HTERT RPE-1 (cell line): ENCODE measurements around the gene JAKMIP3.
"Not testable (repeated sequence)": the region's sequence is repeated elsewhere in the genome, so short reads cannot be mapped to it uniquely, and the experiment has no call there.

Experiments used
- in situ Hi-C: fragments of 300-500 bp; cut with MboI; formaldehyde crosslinking; loops from 4 replicates; pipeline ENCODE4 v1.14.3; 2020; ENCODE audit warnings: low sequenced_read_pairs

The JAKMIP3 gene

DNA sequence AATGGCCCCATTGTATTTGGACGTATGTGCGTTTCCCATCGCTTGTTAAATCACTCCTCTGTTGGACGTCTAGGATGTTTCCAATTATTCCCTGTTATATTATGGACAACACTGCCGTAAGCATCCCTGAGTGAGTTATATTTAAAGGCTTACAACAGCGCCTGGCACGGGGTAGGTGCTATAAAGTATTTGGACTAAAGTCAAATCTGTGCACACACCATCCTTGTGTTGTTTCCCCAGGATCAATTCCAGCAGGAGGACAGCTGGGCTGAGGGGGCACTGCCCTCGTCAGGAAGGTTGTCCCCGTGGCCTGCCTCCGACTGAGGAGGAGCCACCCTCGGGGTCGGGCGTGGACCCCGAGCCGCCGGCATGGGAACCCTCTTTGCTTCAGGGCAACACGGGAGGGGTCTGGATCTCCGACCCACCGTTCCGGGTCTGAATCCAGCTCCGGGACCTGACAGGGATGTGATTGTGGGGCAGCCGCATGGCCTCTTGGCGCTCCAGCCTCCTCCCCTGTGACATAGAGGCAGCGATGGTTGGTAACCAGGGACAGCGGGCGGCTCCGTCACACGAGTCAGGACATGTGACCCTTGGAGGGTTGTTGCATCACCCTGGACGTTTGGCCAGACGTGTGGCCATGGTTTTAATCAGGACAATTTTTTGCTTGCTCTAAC, 1.5 kb upstream of the JAKMIP3 start:
- in situ Hi-C loops = no loop called here

DNA sequence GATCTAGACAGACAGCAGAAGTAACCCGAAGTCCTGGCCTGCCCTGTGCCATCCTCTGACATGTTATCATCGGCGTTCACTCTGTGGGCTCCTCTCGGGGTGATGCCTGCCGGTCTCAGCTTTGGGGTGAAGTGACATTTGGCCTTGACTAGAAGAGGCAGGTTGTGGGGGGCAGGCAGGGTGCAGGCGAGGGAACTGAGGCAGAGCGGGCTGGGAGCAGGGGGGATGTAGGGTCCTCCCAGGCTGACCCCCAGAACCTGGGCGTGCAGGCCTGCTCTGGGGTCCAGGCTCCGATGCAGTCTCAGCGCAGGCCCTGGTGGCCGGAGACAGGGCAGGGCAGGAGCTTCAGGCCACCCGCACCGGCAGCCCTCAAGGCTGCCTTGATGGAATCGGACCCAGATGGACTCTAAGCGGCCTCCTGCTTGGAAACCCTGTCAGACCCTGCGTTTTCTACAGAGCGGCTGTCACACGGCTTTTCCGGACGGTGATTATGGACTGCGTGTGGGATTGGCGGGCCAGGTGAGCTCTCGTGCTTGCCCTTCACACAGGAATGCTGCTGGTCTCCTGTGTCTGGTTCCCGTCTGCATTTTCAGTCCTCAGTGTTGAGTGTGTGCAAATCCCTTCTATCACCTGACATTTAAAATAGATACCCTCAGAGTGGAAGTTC, 842 bp upstream of the JAKMIP3 start:
- in situ Hi-C loops = no loop called here

DNA sequence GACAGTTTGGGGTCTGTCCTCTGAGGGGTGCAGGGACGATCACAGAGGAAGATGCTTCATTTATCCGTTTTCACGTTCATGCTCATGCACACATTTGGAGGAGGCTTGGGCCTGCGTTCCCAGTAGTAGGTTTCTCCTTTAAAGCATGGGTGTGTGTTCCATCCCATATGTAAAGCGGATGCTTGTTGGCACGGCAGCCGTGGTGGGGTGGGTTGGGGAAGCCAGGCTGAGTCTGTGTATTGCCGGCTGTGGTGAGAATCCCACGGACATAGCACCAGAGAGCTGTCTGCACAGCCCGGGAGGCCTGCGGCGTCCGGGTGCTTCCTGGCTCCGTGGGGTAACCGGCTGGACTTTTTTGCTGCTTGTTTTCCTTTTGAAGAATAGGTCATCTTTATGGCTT, 440 bp downstream of the JAKMIP3 start:
- in situ Hi-C loops = no loop called here

DNA sequence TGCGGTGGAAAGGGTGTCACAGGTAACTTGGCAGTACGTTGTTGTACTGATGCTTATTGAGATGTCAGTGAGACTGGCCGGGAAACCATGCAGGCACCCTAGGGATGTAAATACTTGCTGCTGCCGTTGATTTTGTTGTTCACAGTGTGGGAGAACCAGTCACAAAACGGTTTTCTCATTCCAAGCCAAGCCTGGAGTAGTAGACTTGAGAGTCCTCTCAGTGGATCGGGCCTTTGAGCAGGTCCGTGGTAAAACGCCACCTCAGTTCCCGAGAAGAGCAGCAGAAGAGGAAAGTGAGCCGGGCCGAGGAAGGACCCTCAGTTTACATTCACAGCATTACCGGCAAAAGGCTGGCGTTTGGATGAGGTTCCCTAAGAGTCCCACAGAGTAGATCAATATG, 1.1 kb downstream of the JAKMIP3 start:
- in situ Hi-C loops = no loop called here

DNA sequence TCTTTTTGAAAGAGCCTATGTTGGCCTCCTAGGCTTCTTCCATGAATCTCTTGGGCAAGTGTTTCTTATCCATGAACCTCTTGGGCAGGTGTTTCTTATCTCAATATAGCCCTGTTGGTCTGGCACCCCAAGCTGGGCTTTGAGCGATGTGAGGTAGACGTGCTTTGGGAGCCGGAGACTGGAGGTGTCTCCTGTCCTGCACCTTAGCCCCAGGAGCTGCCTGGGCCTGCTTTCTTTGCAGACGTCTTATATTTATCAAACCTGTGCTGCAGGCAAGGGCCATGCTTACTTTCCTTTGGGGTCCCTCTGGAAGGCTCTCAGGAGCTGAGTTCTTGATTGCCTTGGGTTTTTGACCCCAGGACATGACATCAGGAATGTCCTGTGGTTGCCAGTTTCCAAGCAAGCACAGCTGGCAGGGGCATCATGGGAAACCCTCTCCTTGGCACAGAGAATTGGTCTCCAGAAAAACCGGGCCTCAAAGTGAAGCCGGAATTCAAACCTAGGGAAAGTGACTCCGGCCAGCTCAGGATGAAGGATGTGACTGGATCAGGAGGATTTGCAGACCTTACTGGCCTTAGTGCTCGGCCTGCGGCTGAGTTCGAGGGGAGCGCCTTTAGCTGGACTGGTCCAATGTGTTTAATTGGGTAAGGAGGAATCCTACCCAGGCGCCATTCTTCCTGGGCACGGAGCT, 2.8 kb downstream of the JAKMIP3 start:
- in situ Hi-C loops = no loop called here

DNA sequence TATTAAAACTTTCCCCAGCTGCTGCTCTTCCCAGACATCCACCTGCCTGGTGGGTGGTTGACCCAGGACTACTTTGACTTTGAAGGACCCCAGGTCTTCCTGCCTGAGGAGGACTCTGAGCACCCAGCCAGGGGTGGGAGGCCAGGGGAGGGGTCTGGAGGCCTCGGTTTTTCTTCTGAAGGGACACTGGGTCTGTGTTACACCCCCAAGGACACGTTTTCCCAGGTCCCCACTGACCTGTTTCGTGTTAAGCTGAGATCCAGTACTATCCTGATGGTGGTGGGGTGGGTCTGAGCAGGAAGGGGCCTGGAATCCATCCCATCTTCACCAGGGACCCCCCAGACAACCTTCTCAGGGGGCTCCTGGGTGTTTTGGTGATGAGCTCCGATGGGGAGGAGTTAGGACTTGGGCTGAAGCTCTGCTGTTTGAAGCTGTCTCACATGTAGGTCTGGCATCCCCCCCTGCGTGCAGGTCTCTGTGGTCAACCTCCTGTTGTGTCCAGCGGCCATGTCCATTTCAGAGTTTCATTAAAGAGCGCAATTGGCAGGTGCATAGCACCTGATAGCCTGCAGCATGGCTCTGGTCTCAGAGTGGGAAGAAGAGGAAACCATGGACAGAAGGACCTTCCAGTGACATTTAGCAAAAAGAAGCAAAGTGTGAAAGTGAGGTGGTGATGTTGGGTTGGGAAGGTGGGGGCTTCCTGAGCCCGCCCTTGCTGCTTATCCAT, 3.5 kb downstream of the JAKMIP3 start:
- in situ Hi-C loops = no loop called here

DNA sequence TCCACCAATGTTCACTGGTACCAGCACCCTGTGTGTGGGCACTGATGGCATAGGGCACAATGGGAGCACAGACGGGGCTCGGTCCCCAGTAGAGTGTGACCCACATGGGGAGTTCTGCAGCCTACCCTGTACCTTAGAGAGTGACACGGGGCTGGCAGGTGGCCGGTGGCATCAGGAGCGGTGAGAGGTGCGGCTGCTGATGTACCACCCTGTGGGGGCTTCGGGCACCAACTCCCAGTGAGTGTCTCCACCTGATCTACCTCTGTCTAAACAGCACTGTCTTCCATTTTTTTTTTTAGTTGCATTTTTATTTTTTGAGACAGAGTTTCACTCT, 4.1 kb downstream of the JAKMIP3 start:
- in situ Hi-C loops = no loop called here

DNA sequence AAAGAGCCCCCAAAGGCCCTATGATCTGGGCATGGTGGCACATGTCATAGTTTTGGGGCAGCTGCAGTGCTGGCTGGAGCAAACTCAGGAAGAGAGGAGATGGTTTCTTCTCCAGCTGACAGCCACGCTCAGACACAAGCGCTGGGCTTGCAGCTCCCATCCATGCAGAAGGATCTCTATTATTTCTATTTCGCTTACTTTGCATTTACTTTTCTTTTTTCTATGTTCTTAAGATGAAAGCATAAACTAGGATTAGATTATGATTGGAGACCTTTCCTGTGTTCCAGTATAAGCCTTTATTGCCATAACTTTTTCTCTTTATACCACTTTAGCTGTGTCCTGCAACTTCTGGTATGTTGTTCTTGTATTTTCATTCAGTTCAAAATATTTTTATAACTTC, 5.0 kb downstream of the JAKMIP3 start:
- in situ Hi-C loops = no loop called here

DNA sequence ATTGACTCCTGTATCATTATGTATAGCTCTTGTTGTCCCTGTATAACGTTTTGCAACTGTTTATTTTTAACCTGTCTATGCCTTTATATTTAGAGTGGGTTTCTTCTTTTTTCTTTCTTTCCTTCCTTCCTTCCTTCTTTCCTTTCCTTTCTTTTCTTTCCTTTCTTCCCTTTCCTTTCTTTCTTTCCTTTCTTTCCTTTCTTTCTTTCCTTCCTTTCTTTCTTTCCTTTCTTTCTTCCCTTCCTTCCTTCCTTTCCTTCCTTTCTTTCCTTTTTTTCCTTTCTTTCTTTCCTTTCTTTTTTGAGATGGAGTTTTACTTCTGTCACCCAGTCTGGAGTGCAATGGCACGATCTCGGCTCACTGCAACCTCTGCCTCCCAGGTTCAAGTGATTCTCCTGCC, 5.9 kb downstream of the JAKMIP3 start:
- in situ Hi-C loops = no loop called here

DNA sequence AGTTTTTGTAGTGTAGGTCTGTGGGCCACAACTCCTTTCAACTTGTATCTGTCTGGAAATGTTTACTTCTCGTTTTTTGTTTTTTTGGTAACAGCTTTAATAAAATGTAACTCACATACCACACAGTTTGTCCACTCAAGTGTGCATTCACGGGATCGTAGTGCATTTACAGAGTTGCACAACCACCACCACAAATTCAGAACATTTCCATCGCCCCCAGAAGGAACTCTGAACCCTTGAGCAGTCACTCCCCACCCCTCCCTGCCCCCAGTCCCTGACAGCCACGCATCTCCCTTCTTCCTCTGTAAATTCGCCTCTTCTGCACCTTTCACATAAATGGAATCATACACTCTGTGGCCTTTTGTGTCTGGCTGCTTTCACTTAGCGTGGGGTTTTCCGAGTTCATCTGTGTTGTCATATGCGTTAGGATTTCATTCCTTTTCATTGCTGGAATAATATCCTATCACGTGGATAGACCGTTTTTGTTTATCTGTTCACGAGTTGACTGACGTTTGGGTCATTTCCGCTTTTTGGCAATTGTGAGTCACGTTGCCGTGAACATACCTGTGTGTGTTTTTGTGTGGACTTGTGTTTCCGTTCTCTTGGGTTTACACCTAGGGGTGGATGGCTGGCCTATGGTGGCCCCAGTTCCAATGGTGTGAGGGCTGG, 10.3 kb downstream of the JAKMIP3 start:
- in situ Hi-C loops = no loop called here

DNA sequence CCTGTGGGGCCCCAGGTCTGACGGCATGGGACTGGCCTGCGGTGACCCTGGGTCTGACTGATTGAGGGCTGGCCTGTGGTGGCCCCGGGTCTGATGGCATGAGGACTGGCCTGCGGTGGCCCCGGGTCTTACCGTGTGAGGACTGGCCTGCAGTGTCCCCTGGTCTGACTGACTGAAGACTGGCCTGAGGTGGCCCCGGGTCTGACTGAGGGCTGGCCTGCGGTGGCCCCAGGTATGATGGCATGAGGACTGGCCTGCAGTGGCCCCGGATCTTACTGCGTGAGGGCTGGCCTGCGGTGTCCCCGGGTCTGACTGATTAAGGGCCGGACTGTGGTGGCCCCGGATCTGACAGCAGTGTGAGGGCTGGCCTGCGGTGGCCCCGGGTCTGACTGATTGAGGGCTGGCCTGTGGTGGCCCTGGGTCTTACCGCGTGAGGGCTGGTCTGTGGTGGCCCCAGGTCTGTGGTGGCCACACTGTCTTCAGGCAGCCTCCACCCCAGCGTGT, 10.9 kb downstream of the JAKMIP3 start:
- in situ Hi-C loops = no loop called here

DNA sequence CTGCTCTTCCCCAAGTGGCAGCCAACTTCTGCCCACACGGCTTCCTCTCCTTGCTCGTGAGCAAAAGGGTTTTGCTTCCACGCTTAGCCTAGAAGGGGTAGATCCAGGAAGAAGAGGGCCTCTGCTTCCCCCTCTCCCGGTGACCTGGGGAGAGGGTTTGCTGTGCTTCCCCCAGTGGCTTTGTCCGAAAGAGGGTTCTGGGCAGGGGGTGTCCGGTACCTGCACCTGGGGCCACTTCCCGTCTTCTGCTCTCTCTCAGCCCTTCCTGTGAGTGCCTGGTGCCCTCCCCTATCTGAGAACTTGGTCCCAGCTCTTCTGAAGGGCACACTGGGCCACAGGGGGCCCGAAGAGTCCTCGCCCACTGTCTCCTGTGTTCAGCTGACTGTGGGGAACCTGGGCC, 11.3 kb downstream of the JAKMIP3 start:
- in situ Hi-C loops = no loop called here

DNA sequence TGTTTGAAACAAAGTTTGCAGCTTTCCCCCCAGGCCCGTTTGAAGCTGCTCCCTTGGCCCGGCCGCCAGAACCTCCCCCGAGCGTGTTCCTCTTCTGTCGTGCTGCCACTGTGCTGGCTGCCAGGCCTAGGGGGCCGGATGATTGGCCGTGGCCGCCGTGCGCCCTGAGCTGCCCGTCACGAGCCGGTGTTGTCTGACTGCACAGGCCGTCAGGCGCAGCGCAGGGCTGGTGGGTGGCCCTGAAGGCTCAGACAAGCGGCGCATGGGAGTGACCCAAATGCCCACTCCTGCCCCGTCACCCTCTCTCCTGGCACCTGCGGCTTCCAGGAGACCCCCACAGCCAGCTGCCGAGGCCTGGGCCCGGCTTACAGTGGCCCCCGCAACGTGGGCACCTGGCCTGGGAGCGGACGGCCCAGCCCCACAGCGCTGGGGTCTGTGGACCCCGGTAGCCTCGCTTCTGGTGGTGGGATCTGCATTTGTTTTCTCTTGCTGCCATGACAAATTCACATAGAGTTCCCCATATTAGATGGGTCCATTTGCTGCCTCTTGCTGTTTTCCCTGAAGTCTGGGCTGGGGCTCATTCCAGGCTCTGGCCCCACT, 13.1 kb downstream of the JAKMIP3 start:
- in situ Hi-C loops = no loop called here

DNA sequence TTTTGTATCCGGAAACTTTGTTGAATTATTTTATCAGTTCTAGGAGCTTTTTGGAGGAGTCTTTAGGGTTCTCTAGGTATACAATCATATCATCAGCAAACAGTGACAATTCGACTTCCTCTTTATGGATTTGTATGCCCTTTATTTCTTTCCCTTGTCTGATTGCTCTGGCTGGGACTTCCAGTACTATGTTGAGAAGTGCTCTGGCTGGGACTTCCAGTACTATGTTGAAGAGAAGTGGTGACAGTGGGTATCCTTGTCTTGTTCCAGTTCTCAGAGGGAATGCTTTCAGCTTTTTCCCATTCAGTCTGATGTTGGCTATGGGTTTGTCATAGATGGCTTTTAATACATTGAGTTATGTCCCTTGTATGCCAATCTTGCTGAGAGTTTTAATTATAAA, 18.6 kb downstream of the JAKMIP3 start:
- in situ Hi-C loops = not testable (repeated sequence)

DNA sequence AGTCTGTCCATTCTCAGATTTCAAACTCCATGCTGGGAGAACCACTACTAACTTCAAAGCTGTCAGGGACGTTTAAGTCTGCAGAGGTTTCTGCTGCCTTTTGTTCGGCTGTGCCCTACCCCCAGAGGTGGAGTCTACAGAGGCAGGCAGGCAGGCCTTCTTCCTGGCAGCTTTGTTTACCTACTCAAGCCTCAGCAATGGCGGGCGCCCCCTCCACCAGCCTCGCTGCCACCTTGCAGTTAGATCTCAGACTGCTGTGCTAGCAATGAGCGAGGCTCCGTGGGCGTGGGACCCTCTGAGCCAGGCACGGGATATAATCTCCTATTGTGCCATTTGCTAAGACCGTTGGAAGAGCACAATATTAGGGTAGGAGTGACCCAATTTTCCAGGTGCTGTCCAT, 27.5 kb downstream of the JAKMIP3 start:
- in situ Hi-C loops = not testable (repeated sequence)

DNA sequence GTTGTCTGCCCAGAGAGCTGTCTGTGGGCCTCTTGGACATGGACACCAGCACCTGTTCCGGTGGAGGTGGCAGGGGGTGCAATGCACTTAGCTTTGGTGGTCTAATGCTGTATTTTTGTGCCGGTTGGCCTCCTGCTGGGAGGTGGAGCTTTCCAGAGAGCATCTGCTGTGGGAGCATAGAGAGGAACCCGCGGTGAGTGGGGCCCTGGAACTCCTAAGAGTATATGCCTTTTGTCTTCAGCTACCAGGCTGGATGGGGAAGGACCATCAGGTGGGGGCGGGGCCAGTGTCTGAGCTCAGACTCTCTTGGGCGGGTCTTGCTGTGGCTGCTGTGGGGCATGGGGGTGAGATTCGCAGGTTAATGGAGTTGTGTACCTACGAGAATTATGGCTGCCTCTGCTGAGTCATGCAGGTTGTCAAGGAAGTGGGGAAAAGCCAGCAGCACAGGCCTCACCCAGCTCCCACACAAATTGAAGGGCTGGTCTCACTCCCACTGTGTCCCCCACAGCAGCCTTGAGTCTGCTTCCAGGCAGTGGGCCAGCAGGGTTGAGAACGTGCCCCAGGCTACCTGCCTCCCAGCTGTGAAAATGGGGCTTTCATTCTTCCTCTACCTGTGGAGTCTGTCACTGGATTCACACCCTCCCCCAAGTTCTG, 29.0 kb downstream of the JAKMIP3 start:
- in situ Hi-C loops = no loop called here

DNA sequence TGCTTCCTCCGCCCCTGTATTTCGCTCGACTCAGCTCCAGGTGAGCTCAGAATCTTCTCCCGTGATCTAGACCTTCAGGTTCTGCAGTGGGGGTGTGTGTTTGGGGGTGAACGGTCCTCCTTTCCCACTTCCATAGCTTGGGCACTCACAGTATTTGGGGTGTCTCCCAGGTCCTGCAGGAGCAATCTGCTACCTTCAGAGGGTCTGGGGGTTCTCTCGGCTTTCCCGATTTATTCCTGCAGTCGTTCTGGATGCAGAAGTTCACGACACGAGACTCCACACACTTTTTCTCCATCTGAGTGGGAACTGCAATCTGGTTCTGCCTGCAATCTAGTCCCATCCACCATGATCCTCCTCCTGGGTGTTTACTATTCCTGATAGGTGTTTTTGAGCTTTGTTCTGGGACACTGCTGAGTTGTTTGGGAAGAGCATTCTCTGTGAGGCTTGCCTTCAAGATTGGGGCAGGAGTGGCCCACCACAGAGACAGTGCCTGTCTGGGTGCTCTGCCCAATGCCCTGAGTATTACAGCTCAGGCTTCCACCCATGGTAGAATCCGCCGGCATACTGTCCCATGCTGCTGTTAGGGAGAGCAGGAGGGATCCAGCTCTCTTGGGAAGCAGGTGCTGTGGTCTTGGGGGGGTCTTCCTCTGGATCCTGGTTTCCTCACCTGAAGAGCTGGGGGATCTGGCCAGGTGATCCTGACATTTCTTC, 29.8 kb downstream of the JAKMIP3 start:
- in situ Hi-C loops = no loop called here

DNA sequence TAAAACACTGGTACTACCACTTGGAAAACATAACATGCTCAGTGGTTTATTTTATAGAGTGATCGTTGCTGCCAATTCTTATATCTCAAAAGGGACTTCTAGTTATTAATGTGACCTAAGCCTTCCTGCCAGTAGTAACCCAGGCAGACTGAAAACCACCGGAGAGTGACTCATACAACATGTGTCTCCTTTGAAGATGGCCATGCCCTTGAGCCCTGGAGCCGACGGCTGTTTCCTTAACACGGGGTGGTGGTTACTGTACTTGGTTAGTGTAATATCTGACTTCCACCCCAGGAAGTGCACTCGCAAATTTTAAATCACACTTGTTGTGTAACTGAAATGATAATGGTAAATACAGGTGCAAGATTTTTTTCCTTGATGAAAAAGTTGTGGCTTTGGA, 30.5 kb downstream of the JAKMIP3 start:
- in situ Hi-C loops = no loop called here

DNA sequence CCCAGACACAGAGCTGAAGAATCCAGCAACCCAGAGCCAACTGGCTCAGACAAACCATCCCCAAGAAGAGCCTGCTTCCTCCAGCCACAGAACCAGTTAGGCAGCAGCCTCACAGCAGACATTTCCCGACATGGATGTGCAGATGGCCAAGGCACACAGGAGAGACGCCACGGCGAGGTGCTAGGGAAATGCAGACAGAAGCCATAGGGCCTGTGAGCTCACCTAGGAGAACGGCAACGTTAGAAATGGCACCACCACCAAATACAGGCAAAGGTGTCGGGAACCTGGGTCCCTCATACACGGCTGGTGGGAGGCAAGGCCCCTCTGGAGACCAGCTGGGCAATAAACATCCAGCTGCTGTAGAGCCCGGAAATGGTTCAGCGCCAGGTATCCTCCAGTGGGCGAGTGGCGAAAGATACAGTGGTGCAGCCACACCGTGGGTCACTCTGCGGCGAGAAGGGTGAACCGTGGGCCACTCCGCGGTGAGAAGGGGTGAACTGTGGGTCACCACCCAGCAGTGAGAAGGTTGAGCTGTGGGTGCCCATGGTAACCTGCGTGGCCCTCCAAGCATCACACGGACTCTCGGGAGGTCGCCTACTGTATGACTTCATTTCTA, 31.2 kb downstream of the JAKMIP3 start:
- in situ Hi-C loops = no loop called here
